Glutamatergic neuron (in vitro differentiated cells): ENCODE results near the gene HSPG2. TPM values are rescaled to one million over a fixed set of nuclear protein-coding genes. Genes with fewer than 3 reads are reported as not detected.

ENCODE experiments used
- DNase-seq: peaks from one replicate; pipeline ENCODE4 v3.0.0; 2022
- H3K27ac Mint-ChIP-seq: one replicate; pipeline ENCODE4 v1.8.0; 2020; ENCODE audit warnings: mild to moderate bottlenecking, mixed read lengths, inconsistent platforms; ENCODE audit not compliant: unreplicated experiment
- H3K27me3 Mint-ChIP-seq: one replicate; pipeline ENCODE4 v1.8.0; 2020; ENCODE audit warnings: mild to moderate bottlenecking, moderate library complexity, mixed read lengths, inconsistent platforms; ENCODE audit not compliant: unreplicated experiment
- H3K36me3 Mint-ChIP-seq: one replicate; pipeline ENCODE4 v1.8.0; 2020; ENCODE audit warnings: mild to moderate bottlenecking, mixed read lengths, inconsistent platforms; ENCODE audit not compliant: unreplicated experiment
- H3K4me1 Mint-ChIP-seq: one replicate; pipeline ENCODE4 v1.8.0; 2020; ENCODE audit warnings: mild to moderate bottlenecking, low read depth, mixed read lengths, inconsistent platforms; ENCODE audit not compliant: unreplicated experiment
- H3K4me3 Mint-ChIP-seq: one replicate; pipeline ENCODE4 v1.8.0; 2020; ENCODE audit warnings: mild to moderate bottlenecking, mixed read lengths, inconsistent platforms; ENCODE audit not compliant: unreplicated experiment
- H3K9me3 Mint-ChIP-seq: one replicate; pipeline ENCODE4 v1.8.0; 2020; ENCODE audit warnings: mild to moderate bottlenecking, moderate library complexity, mixed read lengths, inconsistent platforms; ENCODE audit not compliant: unreplicated experiment
- total RNA-seq: library from RNA; stranded (reverse); fragmentation: NEBNext Ultra II Directional; extraction: Animal tissue kit (Norgen Biotek cat#: 25700); gene quantifications from one replicate; pipeline ENCODE4 v1.2.1, GENCODE V29; 2021; ENCODE audit not compliant: unreplicated experiment
- TF ChIP-seq, protein P1 (sequence below): fragments of 200-600 bp; sonication (generic); IDR thresholded peaks from one replicate; pipeline ENCODE4 v1.5.0; 2021; ENCODE audit not compliant: partially characterized antibody, unreplicated experiment

The HSPG2 gene
- total RNA-seq, 1 donor from 2014 or later, result 3.3 TPM

- Mint-ChIP-seq H3K27me3 (peaks cover 7% of the 10 kb centered on the region), H3K36me3 (no peaks in the 10 kb centered on the region), H3K4me3 (peak overlapping the region; percentile 55), H3K27ac (no peak overlapping the region), H3K4me1 (no peaks in the 10 kb centered on the region), H3K9me3 (no peaks in the 10 kb centered on the region)
- TF ChIP-seq, protein P1, sequence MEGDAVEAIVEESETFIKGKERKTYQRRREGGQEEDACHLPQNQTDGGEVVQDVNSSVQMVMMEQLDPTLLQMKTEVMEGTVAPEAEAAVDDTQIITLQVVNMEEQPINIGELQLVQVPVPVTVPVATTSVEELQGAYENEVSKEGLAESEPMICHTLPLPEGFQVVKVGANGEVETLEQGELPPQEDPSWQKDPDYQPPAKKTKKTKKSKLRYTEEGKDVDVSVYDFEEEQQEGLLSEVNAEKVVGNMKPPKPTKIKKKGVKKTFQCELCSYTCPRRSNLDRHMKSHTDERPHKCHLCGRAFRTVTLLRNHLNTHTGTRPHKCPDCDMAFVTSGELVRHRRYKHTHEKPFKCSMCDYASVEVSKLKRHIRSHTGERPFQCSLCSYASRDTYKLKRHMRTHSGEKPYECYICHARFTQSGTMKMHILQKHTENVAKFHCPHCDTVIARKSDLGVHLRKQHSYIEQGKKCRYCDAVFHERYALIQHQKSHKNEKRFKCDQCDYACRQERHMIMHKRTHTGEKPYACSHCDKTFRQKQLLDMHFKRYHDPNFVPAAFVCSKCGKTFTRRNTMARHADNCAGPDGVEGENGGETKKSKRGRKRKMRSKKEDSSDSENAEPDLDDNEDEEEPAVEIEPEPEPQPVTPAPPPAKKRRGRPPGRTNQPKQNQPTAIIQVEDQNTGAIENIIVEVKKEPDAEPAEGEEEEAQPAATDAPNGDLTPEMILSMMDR, result no peak
- DNase-seq, result no peak
Measured at GRCh38 chr1:21814981-21815582, 122.0 kb downstream of the HSPG2 start.

DNA sequence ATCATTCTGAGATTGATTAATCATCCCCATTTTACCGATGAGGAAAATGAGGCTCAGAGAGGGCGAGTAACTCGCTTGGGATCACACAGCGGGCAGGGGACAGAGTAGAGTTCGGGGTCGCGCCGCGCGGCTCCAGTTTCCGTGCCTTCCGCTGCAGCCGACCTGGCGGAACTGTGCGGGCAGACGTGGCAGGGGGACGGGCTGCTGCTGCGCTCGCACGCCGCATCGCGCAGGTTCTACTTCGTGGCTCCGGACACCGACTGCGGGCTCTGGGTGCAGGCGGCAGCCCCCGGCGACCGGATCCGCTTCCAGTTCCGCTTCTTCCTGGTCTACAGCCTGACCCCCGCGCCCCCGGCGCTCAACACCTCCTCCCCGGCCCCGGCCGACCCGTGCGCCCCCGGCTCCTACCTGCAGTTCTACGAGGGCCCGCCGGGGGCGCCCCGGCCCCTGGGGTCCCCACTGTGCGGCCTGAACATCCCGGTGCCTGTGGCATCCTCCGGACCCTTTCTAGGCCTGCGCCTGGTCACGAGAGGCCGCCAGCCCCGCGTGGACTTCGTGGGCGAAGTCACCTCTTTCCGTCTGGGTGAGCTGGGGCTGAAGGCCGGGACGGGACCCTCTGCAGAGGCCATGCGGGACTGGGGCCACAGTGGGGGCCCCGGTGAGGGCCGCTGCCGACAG lies 122.7 kb downstream of the HSPG2 start:
- Mint-ChIP-seq H3K36me3 (no peaks in the 10 kb centered on the region), H3K4me1 (no peaks in the 10 kb centered on the region), H3K27ac (no peak overlapping the region), H3K9me3 (no peaks in the 10 kb centered on the region), H3K4me3 (peak overlapping the region; percentile 30), H3K27me3 (peaks cover 7% of the 10 kb centered on the region)
- peak; percentile 68 for DNase-seq
- TF ChIP-seq, protein P1, result peak; percentile 97

- DNase-seq, result no peak
- H3K4me1 Mint-ChIP-seq, result no peaks in the 10 kb centered on the region
- no peak overlapping the region for H3K27ac Mint-ChIP-seq
- no peak overlapping the region for H3K4me3 Mint-ChIP-seq
- no peaks in the 10 kb centered on the region for H3K9me3 Mint-ChIP-seq
- no peaks in the 10 kb centered on the region for H3K36me3 Mint-ChIP-seq
- TF ChIP-seq, protein P1, result no peak
- peaks cover 7% of the 10 kb centered on the region for H3K27me3 Mint-ChIP-seq
Measured at GRCh38 chr1:21813542-21813941, 123.6 kb downstream of the HSPG2 start.

DNA sequence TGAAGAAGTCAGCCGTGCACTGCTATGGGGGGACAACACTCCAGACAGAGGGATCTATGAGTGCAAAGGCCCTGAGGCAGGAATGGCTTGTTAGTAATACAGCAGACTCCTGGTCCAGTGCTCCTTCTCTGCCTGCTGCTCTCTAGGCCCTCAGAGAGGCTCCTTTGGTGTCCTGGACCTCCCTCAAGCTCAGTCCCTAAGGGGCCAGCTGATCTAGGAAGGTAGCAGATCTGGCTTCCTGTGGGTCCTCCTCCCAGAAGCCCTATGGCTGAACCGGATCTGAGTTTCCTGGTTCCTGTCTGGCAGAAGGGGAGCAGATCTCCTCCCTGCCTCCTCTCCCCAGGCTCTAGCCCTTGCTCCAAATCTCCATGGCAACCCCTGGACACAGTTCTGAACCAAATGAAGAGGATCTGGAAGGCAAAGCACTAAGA lies 125.2 kb downstream of the HSPG2 start, which contains the start of gene LDLRAD2:
LDLRAD2 (plus strand) TSS at position 391 of the 431 bp plus-strand sequence. CDS start 187 bp downstream, outside the sequence.
- Mint-ChIP-seq H3K36me3 (no peaks in the 10 kb centered on the region), H3K27me3 (peaks cover 7% of the 10 kb centered on the region), H3K4me1 (no peaks in the 10 kb centered on the region), H3K9me3 (no peaks in the 10 kb centered on the region), H3K27ac (no peak within 1 kb of the TSS), H3K4me3 (no peak within 1 kb of the TSS)
- TF ChIP-seq, protein P1, result no peak
- no peak for DNase-seq

- Mint-ChIP-seq H3K4me3 (no peak overlapping the region), H3K27ac (no peak overlapping the region), H3K36me3 (peaks cover 3% of the 10 kb centered on the region), H3K27me3 (no peaks in the 10 kb centered on the region), H3K4me1 (no peaks in the 10 kb centered on the region), H3K9me3 (no peaks in the 10 kb centered on the region)
- TF ChIP-seq, protein P1, result no peak
- no peak for DNase-seq
Measured at GRCh38 chr1:21804536-21804935, 132.6 kb downstream of the HSPG2 start.
